ENCODE results near the gene MYT1. TPM values are rescaled to one million over a fixed set of nuclear protein-coding genes. Genes with fewer than 3 reads are reported as not detected.
"Not testable (repeated sequence)": the region's sequence is repeated elsewhere in the genome, so short reads cannot be mapped to it uniquely, and the experiment has no call there.

Gene MYT1
- total RNA-seq, 1 donor from 2014 or later: not detected

DNA sequence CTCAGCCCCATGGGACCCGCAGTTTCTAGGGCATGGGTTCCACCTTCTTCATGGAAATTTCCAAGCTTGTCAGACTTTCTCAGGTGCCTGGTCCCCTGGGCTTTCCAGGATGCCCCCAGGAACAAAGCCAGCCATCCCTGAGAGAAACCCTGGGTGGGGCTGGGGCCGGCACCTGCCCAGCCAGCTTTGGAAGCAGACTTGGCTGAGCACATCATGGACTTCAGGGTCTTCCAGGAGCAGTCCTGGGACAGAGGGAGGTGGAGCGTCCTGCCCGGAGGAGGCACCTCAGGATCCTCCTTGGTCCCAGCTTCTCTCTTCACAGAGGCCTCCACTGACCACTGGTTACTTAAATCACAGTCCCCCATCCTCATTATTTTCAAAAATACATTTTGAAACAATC, 13.5 kb downstream of the MYT1 start:
- no peaks in the 10 kb centered on the region for H3K27me3 ChIP-seq
- no peaks in the 10 kb centered on the region for H3K36me3 ChIP-seq
- DNase-seq (ENCODE audit: extremely low spot score in 2 of 2): no peak
- H3K9me3 ChIP-seq: no peaks in the 10 kb centered on the region
- TF ChIP-seq, protein P1, sequence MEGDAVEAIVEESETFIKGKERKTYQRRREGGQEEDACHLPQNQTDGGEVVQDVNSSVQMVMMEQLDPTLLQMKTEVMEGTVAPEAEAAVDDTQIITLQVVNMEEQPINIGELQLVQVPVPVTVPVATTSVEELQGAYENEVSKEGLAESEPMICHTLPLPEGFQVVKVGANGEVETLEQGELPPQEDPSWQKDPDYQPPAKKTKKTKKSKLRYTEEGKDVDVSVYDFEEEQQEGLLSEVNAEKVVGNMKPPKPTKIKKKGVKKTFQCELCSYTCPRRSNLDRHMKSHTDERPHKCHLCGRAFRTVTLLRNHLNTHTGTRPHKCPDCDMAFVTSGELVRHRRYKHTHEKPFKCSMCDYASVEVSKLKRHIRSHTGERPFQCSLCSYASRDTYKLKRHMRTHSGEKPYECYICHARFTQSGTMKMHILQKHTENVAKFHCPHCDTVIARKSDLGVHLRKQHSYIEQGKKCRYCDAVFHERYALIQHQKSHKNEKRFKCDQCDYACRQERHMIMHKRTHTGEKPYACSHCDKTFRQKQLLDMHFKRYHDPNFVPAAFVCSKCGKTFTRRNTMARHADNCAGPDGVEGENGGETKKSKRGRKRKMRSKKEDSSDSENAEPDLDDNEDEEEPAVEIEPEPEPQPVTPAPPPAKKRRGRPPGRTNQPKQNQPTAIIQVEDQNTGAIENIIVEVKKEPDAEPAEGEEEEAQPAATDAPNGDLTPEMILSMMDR (IDR thresholded peaks at IDR 0.05): no peak
- TF ChIP-seq POLR2AphosphoS5 (IDR thresholded peaks at IDR 0.05; ENCODE audit: insufficient read depth in 1 of 2, low read depth in 1 of 2) (no peak), POLR2A (IDR thresholded peaks at IDR 0.05) (no peak)
- intact Hi-C loops (cut with DNase I): no loop called here
- no peaks in the 10 kb centered on the region for H3K4me1 ChIP-seq
- H3K4me3 ChIP-seq: no peak overlapping the region
- no peak overlapping the region for H3K27ac ChIP-seq

DNA sequence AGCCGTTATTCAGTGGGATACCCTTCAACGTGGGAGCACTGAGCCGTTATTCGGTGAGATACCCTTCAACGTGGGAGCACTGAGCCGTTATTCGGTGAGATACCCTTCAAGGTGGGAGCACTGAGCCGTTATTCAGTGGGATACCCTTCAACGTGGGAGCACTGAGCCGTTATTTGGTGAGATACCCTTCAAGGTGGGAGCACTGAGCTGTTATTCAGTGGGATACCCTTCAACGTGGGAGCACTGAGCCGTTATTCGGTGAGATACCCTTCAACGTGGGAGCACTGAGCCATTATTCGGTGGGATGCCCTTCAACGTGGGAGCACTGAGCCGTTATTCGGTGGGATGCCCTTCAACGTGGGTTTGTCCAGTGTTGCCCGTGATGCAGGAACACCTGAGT, 14.7 kb downstream of the MYT1 start:
- H3K4me3 ChIP-seq; H3K36me3 ChIP-seq; H3K27ac ChIP-seq; DNase-seq (ENCODE audit: extremely low spot score in 2 of 2); H3K27me3 ChIP-seq; intact Hi-C loops (cut with DNase I); H3K9me3 ChIP-seq; H3K4me1 ChIP-seq: not testable (repeated sequence)

DNA sequence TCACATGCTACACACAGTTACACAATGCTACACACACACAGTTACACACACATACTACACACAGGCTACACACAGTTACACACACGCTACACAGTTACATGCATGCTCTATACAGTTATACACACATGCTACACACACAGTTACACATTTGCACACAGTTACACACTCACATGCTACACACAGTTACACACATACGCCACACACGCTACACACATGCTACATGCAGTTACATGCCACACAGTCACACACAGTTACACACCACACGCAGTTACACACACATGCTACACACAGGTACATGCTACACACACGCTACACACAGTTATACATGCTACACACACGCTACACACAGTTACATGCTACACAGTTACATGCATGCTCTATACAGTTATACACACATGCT, 15.6 kb downstream of the MYT1 start:
- Histone ChIP-seq H3K9me3 (no peaks in the 10 kb centered on the region), H3K4me3 (no peak overlapping the region), H3K4me1 (no peaks in the 10 kb centered on the region), H3K27ac (no peak overlapping the region), H3K27me3 (no peaks in the 10 kb centered on the region), H3K36me3 (no peaks in the 10 kb centered on the region)
- TF ChIP-seq POLR2A (IDR thresholded peaks at IDR 0.05) (no peak), POLR2AphosphoS5 (IDR thresholded peaks at IDR 0.05; ENCODE audit: insufficient read depth in 1 of 2, low read depth in 1 of 2) (no peak)
- TF ChIP-seq, protein P1 (IDR thresholded peaks at IDR 0.05): no peak
- intact Hi-C loops (cut with DNase I): no loop called here
- DNase-seq (ENCODE audit: extremely low spot score in 2 of 2): no peak

DNA sequence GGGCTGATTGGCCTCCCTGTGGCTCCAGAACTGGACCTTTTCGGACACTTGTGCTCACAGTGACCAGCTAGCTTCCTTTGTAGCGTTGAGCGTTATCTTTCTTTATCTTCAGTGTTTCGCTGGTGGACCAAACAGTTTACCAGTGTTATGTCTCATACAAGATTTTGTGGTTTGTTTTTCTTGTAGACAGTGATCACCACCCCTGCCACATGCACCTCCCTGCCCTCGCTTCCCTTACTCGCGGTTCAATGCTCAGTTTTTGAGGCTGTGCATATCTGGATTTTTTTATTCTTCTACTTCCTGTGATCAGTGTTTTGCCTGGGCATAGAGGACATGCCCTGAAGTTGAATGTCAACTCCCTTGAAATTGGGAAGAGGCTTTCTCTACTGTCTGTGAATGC, 16.4 kb downstream of the MYT1 start:
- H3K4me3 ChIP-seq: no peak overlapping the region
- no peaks in the 10 kb centered on the region for H3K27me3 ChIP-seq
- DNase-seq (ENCODE audit: extremely low spot score in 2 of 2): no peak
- H3K9me3 ChIP-seq: no peaks in the 10 kb centered on the region
- H3K36me3 ChIP-seq: no peaks in the 10 kb centered on the region
- no peaks in the 10 kb centered on the region for H3K4me1 ChIP-seq
- intact Hi-C loops (cut with DNase I): no loop called here
- no peak for TF ChIP-seq POLR2A (IDR thresholded peaks at IDR 0.05)
- no peak for TF ChIP-seq POLR2AphosphoS5 (IDR thresholded peaks at IDR 0.05; ENCODE audit: insufficient read depth in 1 of 2, low read depth in 1 of 2)
- TF ChIP-seq, protein P1 (IDR thresholded peaks at IDR 0.05): no peak
- no peak overlapping the region for H3K27ac ChIP-seq

DNA sequence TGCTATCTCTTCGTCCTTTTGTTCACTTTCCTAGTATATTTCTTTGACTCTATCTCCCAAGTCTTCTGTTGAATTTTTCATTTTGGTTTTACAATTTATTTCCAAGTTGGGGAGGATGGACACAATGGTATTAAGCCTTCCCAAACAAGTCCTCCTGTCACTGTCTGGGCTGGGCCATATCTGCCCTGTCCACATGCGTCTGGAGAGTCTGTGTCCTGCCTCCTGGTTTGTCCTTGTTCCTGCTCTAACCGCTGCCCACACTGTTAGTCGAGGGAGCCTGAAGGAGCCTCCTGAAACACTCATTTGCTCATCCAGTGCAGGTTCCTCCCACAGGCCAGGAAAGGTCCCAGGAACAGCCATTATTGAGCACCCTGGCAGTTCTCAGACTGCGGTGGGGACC, 17.1 kb downstream of the MYT1 start:
- intact Hi-C loops (cut with DNase I): no loop called here
- Histone ChIP-seq H3K36me3 (no peaks in the 10 kb centered on the region), H3K4me3 (no peak overlapping the region), H3K27me3 (no peaks in the 10 kb centered on the region), H3K4me1 (no peaks in the 10 kb centered on the region), H3K27ac (no peak overlapping the region), H3K9me3 (no peaks in the 10 kb centered on the region)
- no peak for DNase-seq (ENCODE audit: extremely low spot score in 2 of 2)
- no peak for TF ChIP-seq POLR2AphosphoS5 (IDR thresholded peaks at IDR 0.05; ENCODE audit: insufficient read depth in 1 of 2, low read depth in 1 of 2)
- TF ChIP-seq POLR2A (IDR thresholded peaks at IDR 0.05): no peak
- TF ChIP-seq, protein P1 (IDR thresholded peaks at IDR 0.05): no peak
